Measurements from ENCODE around the gene NMBR.

DNA sequence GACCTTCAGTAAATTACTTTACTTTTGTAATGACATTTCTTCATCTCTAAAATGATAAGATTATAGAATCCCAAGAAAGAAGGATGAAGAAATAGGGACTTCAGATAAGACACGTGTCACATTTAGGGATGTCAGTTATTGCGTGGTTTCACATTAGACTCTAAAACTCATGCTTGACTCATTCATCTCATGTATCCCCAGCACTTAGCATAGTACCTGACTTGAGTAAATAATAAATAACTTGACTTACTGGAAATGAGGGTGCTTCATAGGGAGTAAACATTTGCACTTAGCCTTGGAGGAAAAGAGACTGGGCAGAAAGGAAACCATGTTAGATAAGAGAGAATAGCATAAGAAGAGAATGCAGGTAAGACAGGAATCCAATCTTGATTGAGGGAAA is 37.4 kb upstream of the NMBR start:
- no peak for TF ChIP-seq POLR2A (IDR thresholded peaks at IDR 0.05; ENCODE audit: extremely low read depth, insufficient read length)
- TF ChIP-seq, protein P1, sequence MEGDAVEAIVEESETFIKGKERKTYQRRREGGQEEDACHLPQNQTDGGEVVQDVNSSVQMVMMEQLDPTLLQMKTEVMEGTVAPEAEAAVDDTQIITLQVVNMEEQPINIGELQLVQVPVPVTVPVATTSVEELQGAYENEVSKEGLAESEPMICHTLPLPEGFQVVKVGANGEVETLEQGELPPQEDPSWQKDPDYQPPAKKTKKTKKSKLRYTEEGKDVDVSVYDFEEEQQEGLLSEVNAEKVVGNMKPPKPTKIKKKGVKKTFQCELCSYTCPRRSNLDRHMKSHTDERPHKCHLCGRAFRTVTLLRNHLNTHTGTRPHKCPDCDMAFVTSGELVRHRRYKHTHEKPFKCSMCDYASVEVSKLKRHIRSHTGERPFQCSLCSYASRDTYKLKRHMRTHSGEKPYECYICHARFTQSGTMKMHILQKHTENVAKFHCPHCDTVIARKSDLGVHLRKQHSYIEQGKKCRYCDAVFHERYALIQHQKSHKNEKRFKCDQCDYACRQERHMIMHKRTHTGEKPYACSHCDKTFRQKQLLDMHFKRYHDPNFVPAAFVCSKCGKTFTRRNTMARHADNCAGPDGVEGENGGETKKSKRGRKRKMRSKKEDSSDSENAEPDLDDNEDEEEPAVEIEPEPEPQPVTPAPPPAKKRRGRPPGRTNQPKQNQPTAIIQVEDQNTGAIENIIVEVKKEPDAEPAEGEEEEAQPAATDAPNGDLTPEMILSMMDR (IDR thresholded peaks at IDR 0.05; ENCODE audit: low read depth, low read length): no peak
- TF ChIP-seq, protein P2, sequence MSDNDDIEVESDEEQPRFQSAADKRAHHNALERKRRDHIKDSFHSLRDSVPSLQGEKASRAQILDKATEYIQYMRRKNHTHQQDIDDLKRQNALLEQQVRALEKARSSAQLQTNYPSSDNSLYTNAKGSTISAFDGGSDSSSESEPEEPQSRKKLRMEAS (IDR thresholded peaks at IDR 0.05; ENCODE audit: low read depth, low read length): no peak

Measured in NB4 (cell line).